Stimulated activated CD4-positive, alpha-beta T cell treated with anti-CD3 and anti-CD28 coated beads, Interleukin-4, amount 100 ng/mL, for 4 hours (primary cell): ENCODE data around the gene CMIP.

ENCODE experiments used
- DNase-seq, 2 experiments: peaks; one replicate each; pipeline ENCODE4 v3.0.0-alpha.2; 2020

The CMIP gene

GRCh38 chr16:81539759-81540472, 95.3 kb downstream of the CMIP start:
- DNase-seq: no peak

- DNase-seq: no peak
These were observed 96.7 kb downstream of the CMIP start for GRCh38 chr16:81541314-81541713.

- no peak for DNase-seq
These were observed 98.3 kb downstream of the CMIP start for GRCh38 chr16:81542609-81543570.

- DNase-seq: no peak
These were observed 99.0 kb downstream of the CMIP start for GRCh38 chr16:81543571-81543970.

- DNase-seq: no peak
These were observed 99.7 kb downstream of the CMIP start for GRCh38 chr16:81544261-81544660.

DNA sequence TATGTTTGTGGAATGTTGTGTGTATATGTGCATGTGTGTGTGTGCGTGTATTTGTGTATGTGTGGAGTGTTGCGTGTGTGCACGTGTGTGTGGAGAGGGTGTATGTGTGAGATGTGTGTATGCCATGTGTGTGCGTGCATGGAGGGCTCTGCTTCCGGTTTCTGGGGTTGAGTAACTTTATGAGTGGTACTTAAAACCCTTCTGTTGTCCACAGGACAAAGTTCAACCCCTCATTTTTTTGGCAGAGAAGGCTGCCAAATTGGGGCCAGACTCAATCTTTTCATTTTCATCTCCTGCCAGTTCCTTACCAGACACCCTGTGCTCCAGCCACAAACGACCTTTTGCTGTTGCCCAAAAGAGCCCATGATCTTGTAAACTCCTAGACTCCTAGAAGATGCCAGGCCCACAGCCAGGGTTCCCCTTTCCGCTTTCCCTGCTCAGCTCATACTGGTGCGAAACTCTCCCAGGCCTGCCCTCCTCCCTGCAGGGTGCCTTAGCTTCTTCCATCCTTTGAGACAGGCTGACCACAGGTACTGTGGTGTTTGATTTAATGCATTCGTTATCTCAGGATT, 100.2 kb downstream of the CMIP start:
- no peak for DNase-seq

- no peak for DNase-seq
These were observed 101.1 kb downstream of the CMIP start for GRCh38 chr16:81545470-81546250.

DNA sequence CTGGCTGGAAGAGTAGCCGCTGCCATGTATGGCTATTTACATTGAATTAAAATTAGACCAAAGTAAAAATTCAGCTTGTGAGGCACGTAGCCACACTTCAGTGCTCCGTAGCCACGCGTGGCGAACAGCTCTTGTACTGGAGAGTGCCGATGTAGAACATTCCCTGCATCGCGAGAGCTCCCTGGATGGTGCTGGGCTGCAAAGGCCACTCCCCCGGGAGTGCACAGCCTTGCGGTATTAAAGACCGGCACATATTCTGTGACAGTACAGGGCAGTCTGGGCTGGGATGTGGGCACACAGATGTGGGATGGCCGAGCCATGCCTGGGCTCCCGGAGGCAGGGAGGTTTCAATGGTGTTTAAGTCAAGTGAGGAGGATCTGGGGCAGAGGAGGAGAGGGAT, 102.2 kb downstream of the CMIP start:
- no peak for DNase-seq

- no peak for DNase-seq
These were observed 102.8 kb downstream of the CMIP start for GRCh38 chr16:81547194-81547938.

- DNase-seq: no peak
These were observed 103.3 kb downstream of the CMIP start for GRCh38 chr16:81547939-81548216.

DNA sequence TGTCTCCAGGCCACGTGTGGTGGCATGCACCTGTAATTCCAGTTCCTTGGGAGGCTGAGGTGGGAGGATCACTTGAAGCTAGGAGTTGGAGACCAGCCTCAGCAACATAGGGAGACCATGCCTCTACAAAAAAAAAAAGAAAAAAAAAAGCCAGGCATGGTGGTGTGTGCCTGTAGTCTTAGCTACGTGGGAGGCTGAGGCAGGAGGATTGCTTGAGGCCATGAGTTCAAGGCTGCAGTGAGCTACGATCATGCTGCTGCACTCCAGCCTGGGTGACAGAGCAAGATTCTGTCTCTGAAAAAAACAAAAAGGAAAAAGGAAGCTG, 103.9 kb downstream of the CMIP start:
- DNase-seq: no peak

GRCh38 chr16:81548876-81549546, 104.4 kb downstream of the CMIP start:
- DNase-seq: no peak

GRCh38 chr16:81549547-81550431, 105.2 kb downstream of the CMIP start:
- DNase-seq: no peak

DNA sequence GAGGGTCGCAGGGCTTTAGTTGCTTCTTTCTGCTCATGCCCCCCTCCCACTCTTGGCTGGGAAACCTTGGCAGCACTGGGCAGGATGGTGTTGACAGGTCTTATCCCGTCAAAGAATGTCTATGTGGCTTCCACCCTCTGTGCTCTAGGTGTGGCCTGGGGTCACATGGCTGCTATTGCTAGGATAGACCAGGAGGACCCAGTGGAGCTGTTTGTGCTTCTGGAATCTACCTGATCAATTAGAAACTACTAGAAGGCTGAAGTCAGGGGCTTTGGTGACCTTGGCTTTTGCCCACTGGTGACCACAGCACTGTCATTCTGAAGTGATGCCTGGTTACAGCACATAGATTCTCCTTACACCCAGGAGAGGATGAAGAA, 105.8 kb downstream of the CMIP start:
- no peak for DNase-seq

GRCh38 chr16:81551151-81551808, 106.7 kb downstream of the CMIP start:
- no peak for DNase-seq

GRCh38 chr16:81551821-81552304, 107.3 kb downstream of the CMIP start:
- no peak for DNase-seq

GRCh38 chr16:81552743-81553079, 108.1 kb downstream of the CMIP start:
- DNase-seq: no peak

- DNase-seq: no peak
These were observed 108.6 kb downstream of the CMIP start for GRCh38 chr16:81553080-81553813.

GRCh38 chr16:81553814-81554675, 109.4 kb downstream of the CMIP start:
- DNase-seq: no peak
